Hippocampal formation (tissue), 2 donors: Measurements from ENCODE around the gene SPINK1.
A peak's percentile ranks its signal among the peaks of the same experiment; 100 is the strongest.
"Not testable (repeated sequence)": the region's sequence is repeated elsewhere in the genome, so short reads cannot be mapped to it uniquely, and the experiment has no call there.

Experiments used
- DNase-seq, 2 donors: peaks; one replicate each; lab custom pipeline; 2025; lab: John Stamatoyannopoulos, UW

The SPINK1 gene

DNA sequence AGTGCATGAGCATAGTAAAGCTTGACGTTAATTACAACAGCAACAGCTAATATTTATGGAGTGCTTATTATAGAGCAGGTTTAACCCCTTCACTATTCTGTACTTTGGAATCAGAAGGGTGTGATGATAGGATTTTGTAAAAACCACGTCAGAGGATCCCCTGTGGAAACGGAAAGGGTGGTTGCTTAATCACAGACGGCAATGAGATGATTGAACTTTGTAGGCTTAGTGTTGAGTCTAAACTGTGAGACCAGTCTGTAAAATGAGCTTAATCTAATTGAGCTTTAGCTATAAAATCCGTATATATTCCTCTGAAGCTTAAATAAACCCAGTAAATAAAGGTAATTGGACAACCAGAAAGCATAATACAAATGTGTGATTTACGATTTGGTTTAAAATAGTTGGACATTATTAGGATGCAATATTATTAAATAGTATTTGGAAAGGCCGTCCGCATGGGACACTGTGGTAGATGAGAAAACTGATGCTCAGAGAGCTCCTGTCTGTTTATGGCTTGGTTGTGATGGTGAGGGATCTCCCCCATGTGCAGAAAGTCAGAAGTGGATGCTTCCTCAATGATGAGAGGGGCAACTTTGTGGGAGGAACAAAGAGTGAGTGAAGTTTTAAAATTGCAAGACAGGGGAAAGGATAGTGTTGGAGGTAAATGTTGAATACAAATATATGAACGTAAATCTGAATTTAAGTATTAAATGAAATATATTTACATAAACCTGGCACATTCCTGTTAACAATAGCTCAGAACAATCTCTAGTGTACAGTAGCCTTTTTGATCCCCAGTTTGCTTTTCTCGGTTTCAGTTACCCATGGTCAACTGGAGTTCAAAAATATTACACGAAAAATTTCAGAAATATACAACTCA, 23.7 kb upstream of the SPINK1 start:
- no peak for DNase-seq

GRCh38 chr5:147854331-147854730, 22.9 kb upstream of the SPINK1 start:
- no peak for DNase-seq

DNA sequence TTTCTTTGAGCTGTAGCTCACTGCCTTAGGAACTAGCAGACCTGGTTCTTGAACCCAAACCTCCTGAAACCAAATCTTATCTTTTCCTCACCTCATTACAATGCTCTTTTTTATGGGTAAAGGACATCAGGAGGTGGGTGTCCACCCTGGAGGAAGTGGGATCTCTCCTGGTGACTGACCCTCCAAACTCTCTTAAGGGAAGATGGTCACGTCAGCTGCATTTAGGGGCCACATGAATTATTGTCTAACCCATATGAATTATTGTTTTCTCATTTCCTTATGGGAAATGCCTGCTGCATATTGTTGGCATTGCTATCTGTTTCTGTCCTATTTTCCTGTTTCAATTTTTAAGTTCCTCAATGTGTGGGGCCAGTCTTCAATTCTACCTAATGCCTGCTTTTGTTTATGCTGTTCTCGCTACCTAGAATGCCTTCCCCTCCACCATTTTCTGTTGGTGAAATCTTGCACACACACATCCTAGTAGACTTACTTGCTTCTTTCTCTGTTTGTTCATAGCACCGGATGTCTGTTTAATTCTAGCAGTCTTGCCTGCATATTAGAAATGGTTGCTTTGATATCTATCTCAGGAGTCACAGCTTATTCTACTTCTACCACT, 22.0 kb upstream of the SPINK1 start:
- no peak for DNase-seq

GRCh38 chr5:147852365-147852764, 20.9 kb upstream of the SPINK1 start:
- DNase-seq = no peak

DNA sequence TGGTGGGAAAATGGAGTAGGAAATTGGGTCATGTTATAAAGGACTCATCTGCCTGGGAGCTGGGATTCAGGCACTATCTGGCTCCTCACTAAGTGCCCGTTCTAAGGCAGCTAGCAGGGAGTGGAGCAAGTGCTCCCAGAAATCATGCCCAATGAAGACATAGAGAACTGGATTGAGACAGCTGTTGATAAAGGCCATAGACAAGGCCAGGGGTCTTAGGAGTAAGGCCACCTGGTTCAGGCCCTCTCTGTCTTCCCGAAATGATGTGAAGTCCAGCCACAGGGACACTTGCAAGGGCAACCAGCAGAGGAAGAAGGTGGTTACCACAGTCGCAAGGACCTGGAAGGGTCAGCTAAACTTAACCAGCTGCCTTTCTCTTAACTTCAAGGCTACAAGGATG, 20.1 kb upstream of the SPINK1 start:
- DNase-seq = no peak

DNA sequence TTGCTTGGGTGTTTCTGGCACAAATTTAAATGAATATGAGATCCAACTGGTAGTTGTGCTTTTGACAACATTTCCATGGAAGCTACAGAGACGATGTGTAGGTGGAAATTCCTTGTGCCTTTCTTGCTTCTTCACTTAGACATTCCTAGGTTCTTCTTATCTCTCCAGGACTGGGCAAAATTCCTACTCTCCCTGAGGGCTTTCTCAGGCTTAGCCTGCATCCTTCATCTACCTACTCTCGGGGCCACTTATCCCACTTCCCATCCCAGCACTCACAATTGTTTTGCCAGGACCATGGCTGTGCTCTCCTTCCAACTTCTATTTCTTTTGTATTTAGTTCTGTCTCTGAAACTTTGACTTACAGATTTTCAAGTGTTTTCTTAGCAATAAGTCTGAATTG, 17.8 kb upstream of the SPINK1 start:
- no peak for DNase-seq

- DNase-seq = no peak
These were observed 14.1 kb upstream of the SPINK1 start for GRCh38 chr5:147845618-147846017.

- no peak for DNase-seq
These were observed 13.4 kb upstream of the SPINK1 start for GRCh38 chr5:147844846-147845245.

GRCh38 chr5:147842869-147843268, 11.4 kb upstream of the SPINK1 start:
- DNase-seq = no peak

GRCh38 chr5:147836439-147836838, 5.0 kb upstream of the SPINK1 start:
- no peak for DNase-seq

DNA sequence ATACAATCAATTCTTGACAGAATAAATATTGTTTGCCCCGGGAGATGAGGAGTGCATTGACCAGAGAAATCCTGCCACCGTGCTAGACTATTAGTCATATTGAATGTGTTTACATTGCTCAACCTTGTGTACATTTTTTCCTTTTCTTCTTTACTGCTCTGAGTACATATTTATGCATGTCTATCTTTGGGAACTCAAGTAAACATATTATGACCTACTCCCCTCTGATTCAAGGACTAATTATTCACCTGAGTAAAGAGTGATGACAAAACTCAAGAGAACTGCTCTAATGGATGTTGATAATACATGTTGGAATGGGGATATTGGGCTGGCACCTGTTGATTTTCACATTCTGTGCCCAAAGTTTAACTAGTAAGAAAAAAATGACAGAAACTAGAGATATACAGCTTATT, 3.9 kb upstream of the SPINK1 start:
- DNase-seq = no peak

GRCh38 chr5:147832541-147832940, 1.1 kb upstream of the SPINK1 start:
- no peak for DNase-seq

- no peak for DNase-seq
These were observed 1.4 kb downstream of the SPINK1 start for GRCh38 chr5:147830035-147830434.

DNA sequence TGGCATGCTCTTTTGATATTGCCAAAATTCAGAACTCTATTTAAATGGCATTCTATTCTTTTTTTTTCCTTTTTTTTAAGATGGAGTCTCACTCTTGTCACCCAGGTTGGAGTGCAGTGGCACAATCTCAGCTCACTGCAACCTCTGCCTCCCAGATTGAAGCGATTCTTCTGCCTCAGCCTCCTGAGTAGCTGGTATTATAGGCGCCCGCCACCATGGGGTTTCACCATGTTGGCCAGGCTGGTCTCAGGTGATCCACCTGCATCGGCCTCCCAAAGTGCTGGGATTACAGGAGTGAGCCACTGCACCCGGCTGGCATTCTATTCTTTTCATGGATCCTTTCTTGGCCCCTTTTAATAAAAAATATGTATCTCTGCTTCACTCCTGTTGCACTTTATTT, 4.5 kb downstream of the SPINK1 start:
- DNase-seq = not testable (repeated sequence)

GRCh38 chr5:147826361-147826760, 5.1 kb downstream of the SPINK1 start:
- DNase-seq = no peak

DNA sequence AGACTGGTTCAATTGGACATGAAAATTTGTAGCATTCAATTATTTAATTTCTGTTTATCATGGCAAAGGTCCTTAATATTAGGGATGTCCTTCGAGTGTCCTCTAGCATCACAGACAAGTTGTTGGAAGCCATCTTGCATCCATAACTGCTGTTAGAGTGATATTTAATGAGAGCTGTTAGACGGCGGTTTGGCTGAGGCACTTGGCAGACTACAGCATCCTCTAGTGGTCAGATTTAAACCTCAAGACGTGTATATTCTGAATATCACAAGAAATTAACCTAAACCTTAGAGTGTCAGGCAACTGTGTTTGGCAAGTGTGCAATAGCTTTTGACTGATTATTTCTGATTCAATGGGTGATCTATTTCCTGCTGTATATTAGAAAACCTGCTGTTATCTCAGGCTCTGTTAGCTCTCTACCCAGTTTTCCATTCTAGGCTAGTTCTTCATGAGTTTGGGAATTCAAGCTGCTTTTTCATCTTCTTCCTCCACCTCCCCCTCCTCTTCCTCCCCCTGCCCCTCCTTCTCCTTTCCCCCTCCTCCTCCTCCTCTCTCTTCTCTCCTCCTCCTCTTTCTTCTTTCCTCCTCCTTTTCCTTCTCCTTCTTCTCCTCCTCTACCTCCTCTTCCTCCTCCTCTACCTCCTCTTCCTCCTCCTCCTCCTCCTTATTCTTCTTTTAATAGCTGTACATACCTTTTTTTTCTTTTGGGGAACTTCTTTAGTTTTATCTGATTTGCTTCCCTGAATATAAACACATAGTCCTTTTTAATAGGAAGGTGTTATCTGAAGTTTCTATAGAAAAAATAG, 8.6 kb downstream of the SPINK1 start:
- DNase-seq = peak; percentile 26 to 87

- not testable (repeated sequence) for DNase-seq
These were observed 9.2 kb downstream of the SPINK1 start for GRCh38 chr5:147822222-147822621.

DNA sequence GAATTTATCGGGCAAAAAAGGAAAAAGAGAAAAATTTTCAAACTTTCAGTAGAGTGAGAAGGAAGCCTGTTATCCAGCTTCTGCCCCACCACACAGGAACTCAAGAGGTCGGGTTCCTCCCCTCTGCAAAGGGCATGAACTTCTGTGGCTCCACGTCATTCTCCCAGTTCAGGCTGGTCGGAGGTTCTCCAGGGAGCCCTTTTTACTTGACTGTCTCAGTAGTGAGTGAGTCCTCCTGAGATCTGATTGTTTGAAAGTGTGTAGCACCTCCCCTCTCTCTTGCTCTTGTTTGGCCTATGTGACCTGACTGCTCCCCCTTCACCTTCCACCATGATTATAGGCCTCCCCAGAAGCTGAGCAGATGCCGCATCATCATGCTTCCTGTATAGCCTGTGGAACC, 9.7 kb downstream of the SPINK1 start:
- DNase-seq = no peak

DNA sequence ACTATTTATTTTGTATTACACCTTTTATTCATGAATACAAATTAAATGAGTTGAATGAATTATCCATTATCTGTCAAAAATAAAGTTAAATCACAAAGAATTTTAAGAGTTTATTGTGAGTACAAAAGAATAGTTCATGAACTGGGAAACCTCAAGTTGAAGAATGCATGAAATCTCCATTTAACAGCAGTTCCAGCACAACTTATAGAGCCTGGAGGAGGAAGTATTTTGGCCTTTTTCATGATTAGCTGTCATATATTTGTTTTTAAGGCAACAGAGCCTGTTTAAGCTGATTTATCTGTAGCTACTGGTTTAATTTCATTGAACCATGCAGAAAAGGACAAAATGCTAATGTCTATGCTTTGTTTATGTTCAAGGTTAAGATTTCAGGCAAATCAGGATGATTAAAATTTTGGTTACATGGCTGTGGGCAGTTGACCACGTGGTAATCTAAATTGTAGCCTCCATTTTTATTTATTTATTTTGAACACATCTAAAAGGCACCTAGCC, 12.2 kb downstream of the SPINK1 start:
- DNase-seq = no peak

DNA sequence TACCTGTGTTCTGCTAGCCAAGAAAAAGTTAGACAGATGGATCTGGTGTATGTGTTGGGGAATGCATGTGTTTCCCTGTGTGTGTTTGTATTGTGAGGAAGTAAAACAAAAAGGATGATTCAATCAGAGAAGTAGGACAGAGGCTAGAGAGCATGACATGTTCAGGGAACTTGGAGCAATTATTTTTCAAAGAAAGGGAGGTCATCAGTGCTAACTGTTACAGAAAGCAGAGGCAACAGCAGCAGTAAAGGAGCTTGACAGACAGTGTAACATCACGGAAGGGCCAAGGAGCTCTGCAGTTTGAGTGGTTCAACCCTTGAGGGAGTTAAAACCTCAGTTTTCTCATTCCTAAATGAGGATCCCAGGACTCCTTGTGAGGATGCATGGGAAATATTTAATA, 13.2 kb downstream of the SPINK1 start:
- DNase-seq = no peak

DNA sequence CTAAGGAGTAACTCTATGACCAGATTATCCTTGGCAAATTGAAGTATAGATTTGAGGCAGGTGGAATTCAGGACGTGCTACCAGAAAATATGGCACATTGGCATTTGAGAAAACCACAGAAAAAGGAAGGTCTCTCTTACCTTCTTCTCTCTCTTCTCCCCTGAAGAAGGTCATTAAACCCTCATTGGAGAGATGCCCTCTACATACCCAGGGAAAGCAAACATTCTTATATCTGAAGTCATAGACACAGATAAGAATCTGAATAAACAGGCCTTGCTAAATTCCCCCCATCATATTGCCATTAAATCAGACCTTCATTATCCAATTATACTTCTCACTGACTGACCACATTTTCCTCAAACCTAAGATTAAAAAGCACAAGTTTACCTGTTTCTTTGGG, 17.8 kb downstream of the SPINK1 start:
- DNase-seq = no peak
